Erythroblast (primary cell): ENCODE measurements around the gene PDIA6.

ENCODE experiments used
- GATA1 ChIP-seq: IDR thresholded peaks from 2 replicates; pipeline ENCODE4 v1.6.1; 2011; ENCODE audit warnings: low read depth, mild to moderate bottlenecking, control low read depth, low read length, moderate library complexity
- POLR2A ChIP-seq: IDR thresholded peaks from 2 replicates; pipeline ENCODE4 v1.6.1; 2011; ENCODE audit warnings: mild to moderate bottlenecking, low read length

- TF ChIP-seq POLR2A (no peak), GATA1 (no peak)
Observed at GRCh38 chr2:10775021-10775780, 37.4 kb downstream of the PDIA6 start.
